ENCODE data around the gene INTS4.
"Not testable (repeated sequence)": the region's sequence is repeated elsewhere in the genome, so short reads cannot be mapped to it uniquely, and the experiment has no call there.

DNA sequence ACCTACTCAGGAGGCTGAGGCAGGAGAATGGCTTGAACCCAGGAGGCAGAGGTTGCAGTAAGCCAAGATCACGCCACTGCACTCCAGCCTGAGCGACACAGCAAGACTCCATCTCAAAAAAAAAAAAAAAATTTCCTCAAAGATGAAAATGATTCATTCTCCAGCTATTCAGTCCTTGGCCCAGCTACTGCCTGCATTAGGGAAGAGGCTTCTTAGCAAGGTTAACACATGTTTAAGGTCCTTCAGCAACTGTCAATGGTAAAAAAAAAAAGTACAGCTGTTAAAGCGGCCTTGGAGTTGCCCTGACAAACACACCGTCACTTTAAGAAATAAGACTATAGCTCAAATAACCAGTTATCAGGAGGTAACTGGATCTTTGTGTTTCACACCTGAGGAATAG is 116.2 kb downstream of the INTS4 start:
- TF ChIP-seq CEBPB (IDR thresholded peaks at IDR 0.05; ENCODE audit: low read depth, low read length); NFE2L2 (IDR thresholded peaks at IDR 0.05; ENCODE audit: low read depth, low read length); POLR2A (IDR thresholded peaks at IDR 0.05; ENCODE audit: low read depth, low read length); BHLHE40 (IDR thresholded peaks at IDR 0.05; ENCODE audit: low read depth, low read length); MAFK (IDR thresholded peaks at IDR 0.05; ENCODE audit: low read depth, low read length); MAZ (IDR thresholded peaks at IDR 0.05; ENCODE audit: borderline replicate concordance, low read depth, low read length): not testable (repeated sequence)
- TF ChIP-seq MXI1 (IDR thresholded peaks at IDR 0.05; ENCODE audit: borderline replicate concordance, low read depth, low read length), result peak; percentile 86
- TF ChIP-seq, protein P1, sequence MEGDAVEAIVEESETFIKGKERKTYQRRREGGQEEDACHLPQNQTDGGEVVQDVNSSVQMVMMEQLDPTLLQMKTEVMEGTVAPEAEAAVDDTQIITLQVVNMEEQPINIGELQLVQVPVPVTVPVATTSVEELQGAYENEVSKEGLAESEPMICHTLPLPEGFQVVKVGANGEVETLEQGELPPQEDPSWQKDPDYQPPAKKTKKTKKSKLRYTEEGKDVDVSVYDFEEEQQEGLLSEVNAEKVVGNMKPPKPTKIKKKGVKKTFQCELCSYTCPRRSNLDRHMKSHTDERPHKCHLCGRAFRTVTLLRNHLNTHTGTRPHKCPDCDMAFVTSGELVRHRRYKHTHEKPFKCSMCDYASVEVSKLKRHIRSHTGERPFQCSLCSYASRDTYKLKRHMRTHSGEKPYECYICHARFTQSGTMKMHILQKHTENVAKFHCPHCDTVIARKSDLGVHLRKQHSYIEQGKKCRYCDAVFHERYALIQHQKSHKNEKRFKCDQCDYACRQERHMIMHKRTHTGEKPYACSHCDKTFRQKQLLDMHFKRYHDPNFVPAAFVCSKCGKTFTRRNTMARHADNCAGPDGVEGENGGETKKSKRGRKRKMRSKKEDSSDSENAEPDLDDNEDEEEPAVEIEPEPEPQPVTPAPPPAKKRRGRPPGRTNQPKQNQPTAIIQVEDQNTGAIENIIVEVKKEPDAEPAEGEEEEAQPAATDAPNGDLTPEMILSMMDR (conservative IDR thresholded peaks at IDR 0.05; ENCODE audit: low read depth, low read length), result not testable (repeated sequence)

All from IMR-90 (cell line).